H1 (cell line): ENCODE measurements around the gene PEX5L. TPM values are rescaled to one million over a fixed set of nuclear protein-coding genes. Genes with fewer than 3 reads are reported as not detected.
A peak's percentile ranks its signal among the peaks of the same experiment; 100 is the strongest.

Source experiments
- CTCF ChIA-PET: fragments of 300-600 bp; sonication (Branson Sonifier 250); formaldehyde crosslinking; loops from one replicate; lab custom pipeline; 2021; ENCODE audit not compliant: partially characterized antibody; lab: Charles Lee
- POLR2A ChIA-PET: fragments of 300-600 bp; sonication (Branson Sonifier 250); formaldehyde crosslinking; loops from one replicate; lab custom pipeline; 2021; ENCODE audit warnings: inconsistent platforms; ENCODE audit not compliant: partially characterized antibody; lab: Charles Lee
- DNase-seq, 2 experiments: peaks; one replicate each; pipeline versions ENCODE4 v3.0.0 to v3.0.0-alpha.2; 2010 to 2022; ENCODE audit warnings: low spot score in 2 of 2, low read depth in 1 of 2, mixed read lengths in 1 of 2
- FAIRE-seq: peaks from 2 replicates; lab custom pipeline; 2011; peaks lifted over from hg19 to GRCh38; lab: Jason Lieb, UNC
- H2AFZ ChIP-seq: 2 replicates; pipeline ENCODE4 v1.8.1; 2012; ENCODE audit warnings: low read length, inconsistent platforms
- H2AK5ac ChIP-seq: 2 replicates; pipeline ENCODE4 v1.6.1; 2013; ENCODE audit warnings: low read depth, low read length
- H2BK120ac ChIP-seq: replicated peaks from 2 replicates; pipeline ENCODE3; 2013; ENCODE audit warnings: low read depth, low read length, inconsistent platforms
- H2BK12ac ChIP-seq: 2 replicates; pipeline ENCODE4 v1.6.1; 2013; ENCODE audit warnings: low read depth, low read length
- H2BK15ac ChIP-seq: 2 replicates; pipeline ENCODE4 v1.6.1; 2013; ENCODE audit warnings: low read length
- H2BK20ac ChIP-seq: 2 replicates; pipeline ENCODE4 v1.6.1; 2013; ENCODE audit warnings: low read length
- H2BK5ac ChIP-seq: 2 replicates; pipeline ENCODE4 v1.6.1; 2013; ENCODE audit warnings: low read depth, low read length
- H3K14ac ChIP-seq: 2 replicates; pipeline ENCODE4 v1.6.1; 2013; ENCODE audit warnings: inconsistent platforms; ENCODE audit not compliant: insufficient read length
- H3K18ac ChIP-seq: 2 replicates; pipeline ENCODE4 v1.6.1; 2013; ENCODE audit warnings: low read length; ENCODE audit errors: extremely low read depth
- H3K23ac ChIP-seq: 2 replicates; pipeline ENCODE4 v1.6.1; 2013; ENCODE audit warnings: inconsistent platforms; ENCODE audit not compliant: insufficient read length
- H3K23me2 ChIP-seq: 2 replicates; pipeline ENCODE4 v1.6.1; 2013; ENCODE audit warnings: low read depth, low read length
- H3K27ac ChIP-seq: 2 replicates; pipeline ENCODE4 v1.6.1; 2011; ENCODE audit warnings: low read depth, low read length, inconsistent platforms
- H3K27me3 ChIP-seq, 4 experiments: replicated peaks in 1 of 4; 1 replicate in 1 of 4; 2 replicates in 3 of 4; pipeline versions ENCODE4 v1.6.1 to v1.8.1; 2011 to 2013; ENCODE audit warnings: low read length in 3 of 4, mild to moderate bottlenecking in 3 of 4, inconsistent platforms in 2 of 4, mixed read lengths in 2 of 4, moderate library complexity in 1 of 4; ENCODE audit not compliant: control insufficient read depth in 3 of 4, insufficient read depth in 3 of 4; ENCODE audit errors: extremely low read depth in 1 of 4
- H3K36me3 ChIP-seq, 4 experiments: 2 replicates each; pipeline versions ENCODE4 v1.6.1 to v1.8.1; 2011 to 2013; ENCODE audit warnings: mild to moderate bottlenecking in 4 of 4, low read length in 3 of 4, moderate library complexity in 2 of 4, control low read depth in 1 of 4, inconsistent platforms in 1 of 4; ENCODE audit not compliant: insufficient read depth in 4 of 4, control insufficient read depth in 2 of 4
- H3K4ac ChIP-seq: replicated peaks from 2 replicates; pipeline ENCODE3; 2013; ENCODE audit warnings: low read length, low read depth, mixed read lengths, inconsistent platforms; ENCODE audit not compliant: insufficient read length
- H3K4me1 ChIP-seq, 4 experiments: replicated peaks in 1 of 4; 1 replicate in 1 of 4; 2 replicates in 3 of 4; pipeline versions ENCODE4 v1.6.1 to v1.8.1; 2011 to 2013; ENCODE audit warnings: low read length in 3 of 4, inconsistent platforms in 2 of 4, mixed read lengths in 1 of 4; ENCODE audit not compliant: insufficient read depth in 4 of 4, control insufficient read depth in 3 of 4
- H3K4me2 ChIP-seq, 2 experiments: 2 replicates each; pipeline versions ENCODE4 v1.6.1 to v1.8.1; 2011 to 2013; ENCODE audit warnings: low read depth in 2 of 2, low read length in 2 of 2, control low read depth in 1 of 2, inconsistent platforms in 1 of 2, mild to moderate bottlenecking in 1 of 2; ENCODE audit not compliant: insufficient read depth in 1 of 2
- H3K4me3 ChIP-seq, 4 experiments: fragments of 200-600, 300-600 bp in 1 of 4; sonication (generic), shearing (Covaris generic), sonication (Bioruptor Twin) in 1 of 4; 2 replicates each; pipeline versions ENCODE4 v1.5.1 to v1.8.1; 2011 to 2016; ENCODE audit warnings: low read length in 4 of 4, low read depth in 3 of 4, control low read depth in 2 of 4, inconsistent platforms in 2 of 4, mild to moderate bottlenecking in 2 of 4, mixed read lengths in 1 of 4, moderate library complexity in 1 of 4; ENCODE audit not compliant: insufficient read depth in 2 of 4; ENCODE audit errors: extremely low read depth in 1 of 4
- H3K56ac ChIP-seq: replicated peaks from 2 replicates; pipeline ENCODE3; 2013; ENCODE audit warnings: low read depth, mild to moderate bottlenecking, mixed read lengths, low read length, inconsistent platforms; ENCODE audit not compliant: insufficient read length
- H3K79me1 ChIP-seq: 2 replicates; pipeline ENCODE4 v1.6.1; 2013; ENCODE audit warnings: low read depth, low read length, control low read depth
- H3K79me2 ChIP-seq, 2 experiments: 2 replicates each; pipeline versions ENCODE4 v1.6.1 to v1.8.1; 2012 to 2013; ENCODE audit warnings: low read length in 2 of 2, mild to moderate bottlenecking in 2 of 2, inconsistent platforms in 1 of 2; ENCODE audit not compliant: insufficient read depth in 2 of 2, control insufficient read depth in 1 of 2
- H3K9ac ChIP-seq, 4 experiments: replicated peaks in 1 of 4; 1 replicate in 1 of 4; 2 replicates in 3 of 4; pipeline versions ENCODE4 v1.6.1 to v1.8.1; 2011 to 2013; ENCODE audit warnings: low read depth in 3 of 4, low read length in 3 of 4, control low read depth in 2 of 4, mild to moderate bottlenecking in 2 of 4, moderate library complexity in 2 of 4, inconsistent platforms in 1 of 4; ENCODE audit errors: extremely low read depth in 1 of 4
- H3K9me3 ChIP-seq, 2 experiments: 2 replicates each; pipeline versions ENCODE4 v1.6.1 to v1.8.1; 2012 to 2013; ENCODE audit warnings: mild to moderate bottlenecking in 2 of 2, moderate library complexity in 2 of 2, control low read depth in 1 of 2, inconsistent platforms in 1 of 2, low read depth in 1 of 2, low read length in 1 of 2, mixed read lengths in 1 of 2; ENCODE audit not compliant: insufficient read depth in 2 of 2
- H4K20me1 ChIP-seq, 2 experiments: replicated peaks in 1 of 2; 2 replicates each; pipeline versions ENCODE3 to v1.8.1; 2011 to 2013; ENCODE audit warnings: inconsistent platforms in 2 of 2, low read length in 2 of 2, mild to moderate bottlenecking in 1 of 2; ENCODE audit not compliant: insufficient read depth in 2 of 2, control insufficient read depth in 1 of 2
- H4K5ac ChIP-seq: 2 replicates; pipeline ENCODE4 v1.6.1; 2013; ENCODE audit warnings: low read length, low read depth, mixed read lengths, inconsistent platforms; ENCODE audit not compliant: insufficient read length
- H4K8ac ChIP-seq: 2 replicates; pipeline ENCODE4 v1.8.0; 2013; ENCODE audit warnings: mild to moderate bottlenecking, moderate library complexity, low read length, inconsistent platforms; ENCODE audit not compliant: insufficient read depth; ENCODE audit errors: extremely low read depth
- H4K91ac ChIP-seq: replicated peaks from 2 replicates; pipeline ENCODE3; 2013; ENCODE audit warnings: low read length, mixed read lengths, inconsistent platforms; ENCODE audit not compliant: insufficient read length
- CREB1 ChIP-seq: IDR thresholded peaks from 2 replicates; pipeline ENCODE4 v1.6.1; 2012; ENCODE audit warnings: inconsistent platforms
- HDAC6 ChIP-seq: IDR thresholded peaks from one replicate; pipeline ENCODE4 v1.7.1; 2012; ENCODE audit warnings: low read depth, mild to moderate bottlenecking, inconsistent platforms, low read length, moderate library complexity
- JUND ChIP-seq: IDR thresholded peaks from 2 replicates; pipeline ENCODE4 v1.6.1; 2011; ENCODE audit warnings: mild to moderate bottlenecking, improper control_type of control experiment, low read length
- RFX5 ChIP-seq: IDR thresholded peaks from 2 replicates; pipeline ENCODE4 v1.6.1; 2011; ENCODE audit warnings: low read depth, low read length, improper control_type of control experiment, borderline replicate concordance
- SIX5 ChIP-seq: IDR thresholded peaks from 2 replicates; pipeline ENCODE4 v1.6.1; 2011; ENCODE audit warnings: mild to moderate bottlenecking, low read depth, low read length
- TBP ChIP-seq: IDR thresholded peaks from 2 replicates; pipeline ENCODE4 v1.6.1; 2011; ENCODE audit warnings: low read depth, low read length, improper control_type of control experiment
- WGBS, 2 experiments: shearing (Covaris generic) in 1 of 2; methylation state at CpG; one replicate each; pipeline versions ENCODE4 v1.1.6 to v1.1.7; 2013 to 2015; ENCODE audit warnings: low lambda C conversion rate in 2 of 2, mixed read lengths in 2 of 2, inconsistent platforms in 1 of 2, low coverage in 1 of 2, missing lambda C conversion rate in 1 of 2; ENCODE audit not compliant: insufficient replicate concordance in 2 of 2, insufficient coverage in 1 of 2, insufficient read length in 1 of 2; ENCODE audit errors: extremely low coverage in 1 of 2, missing lambda C conversion rate in 1 of 2; 5-methylcytosine and 5-hydroxymethylcytosine counted together
- polyA plus RNA-seq, 7 experiments: library from polyadenylated mRNA; depleted of rRNA in 3 of 7; stranded (reverse) in 5 of 7; unstranded in 2 of 7; fragments of >200 nt in 5 of 7; fragments of 200-250 nt in 2 of 7; gene quantifications; 1 replicate in 5 of 7; 2 replicates in 1 of 7; 4 replicates in 1 of 7; pipeline versions ENCODE4 v1.2.1 to v1.2.3, GENCODE V29; 2011 to 2013; ENCODE audit warnings: missing spikeins in 2 of 7, mixed read lengths in 2 of 7
- total RNA-seq: library from RNA; stranded (reverse); fragmentation: NEBNext Ultra II Directional; extraction: Animal tissue kit (Norgen Biotek cat#: 25700); gene quantifications from 2 replicates; pipeline ENCODE4 v1.2.1, GENCODE V29; 2021
- TF ChIP-seq, protein P1 (sequence below), 3 experiments: IDR thresholded peaks; 1 replicate in 2 of 3; 2 replicates in 1 of 3; pipeline versions ENCODE4 v1.5.1 to v1.6.1; 2011; ENCODE audit warnings: low read length in 3 of 3, mild to moderate bottlenecking in 3 of 3, inconsistent platforms in 2 of 3, low read depth in 1 of 3, moderate library complexity in 1 of 3; ENCODE audit not compliant: insufficient read depth in 1 of 3; ENCODE audit errors: control extremely low read depth in 1 of 3

Gene PEX5L
- total and polyA plus RNA-seq, 2 of the 8 experiments (the other 6 are each of a cell fraction or from before 2014, with no cell fraction given), result 0.80 to 4.2 TPM

DNA sequence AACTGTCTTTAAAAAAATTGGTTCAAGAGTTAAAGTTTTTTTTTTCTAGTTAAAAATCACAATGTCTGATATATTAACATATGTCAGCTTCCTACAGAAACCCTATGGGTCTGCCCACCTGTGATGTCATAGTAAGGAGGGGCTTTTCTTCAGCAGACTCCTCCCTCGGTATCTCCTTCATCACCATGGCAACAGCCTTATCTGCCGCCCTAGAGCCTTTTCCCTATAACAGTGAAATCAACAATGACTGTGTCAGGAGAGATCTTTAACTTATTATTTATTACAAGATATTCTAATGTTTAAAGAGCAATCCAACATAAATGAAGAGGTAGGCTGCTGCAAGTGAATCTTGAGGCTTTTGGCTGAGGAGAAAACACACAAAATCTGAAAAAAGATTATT is 138.7 kb downstream of the PEX5L start:
- H3K27me3 ChIP-seq, result no peaks in the 10 kb centered on the region
- CTCF ChIA-PET, result interaction anchor here (1.3 kb wide), 1 partner anchor 11 kb away, joined by 5 read pairs; no protein-coding TSS in a partner anchor
- WGBS, 2 experiments, result 33% methylated on average over 2 of the region's 2 CpGs; no CpG with 5 or more reads in 1 of the 2 experiments

More for the DNA sequence above, 138.7 kb downstream of the PEX5L start:
- no peak overlapping the region for H3K4me2 ChIP-seq
- H3K23ac ChIP-seq, result no peak overlapping the region
- H3K18ac ChIP-seq, result no peak overlapping the region
- H2AFZ ChIP-seq, result no peak overlapping the region
- H3K4me3 ChIP-seq, result no peak overlapping the region
- H3K9ac ChIP-seq, result no peak overlapping the region
- no peaks in the 10 kb centered on the region for H3K4me1 ChIP-seq
- no peaks in the 10 kb centered on the region for H3K79me2 ChIP-seq
- no peaks in the 10 kb centered on the region for H3K9me3 ChIP-seq
- no peaks in the 10 kb centered on the region for H3K79me1 ChIP-seq
- FAIRE-seq (peak; percentile 86), DNase-seq (no peak)
- no peak overlapping the region for H2BK120ac ChIP-seq
- H4K5ac ChIP-seq, result no peak overlapping the region
- H3K14ac ChIP-seq, result no peak overlapping the region
- H2BK5ac ChIP-seq, result no peak overlapping the region
- no peaks in the 10 kb centered on the region for H3K36me3 ChIP-seq
- TF ChIP-seq HDAC6, result no peak
- 0 out of 2 replicates have a peak, but pooled peaks have one; percentile 14 for TF ChIP-seq CREB1
- TF ChIP-seq TBP, result no peak
- TF ChIP-seq, protein P1, sequence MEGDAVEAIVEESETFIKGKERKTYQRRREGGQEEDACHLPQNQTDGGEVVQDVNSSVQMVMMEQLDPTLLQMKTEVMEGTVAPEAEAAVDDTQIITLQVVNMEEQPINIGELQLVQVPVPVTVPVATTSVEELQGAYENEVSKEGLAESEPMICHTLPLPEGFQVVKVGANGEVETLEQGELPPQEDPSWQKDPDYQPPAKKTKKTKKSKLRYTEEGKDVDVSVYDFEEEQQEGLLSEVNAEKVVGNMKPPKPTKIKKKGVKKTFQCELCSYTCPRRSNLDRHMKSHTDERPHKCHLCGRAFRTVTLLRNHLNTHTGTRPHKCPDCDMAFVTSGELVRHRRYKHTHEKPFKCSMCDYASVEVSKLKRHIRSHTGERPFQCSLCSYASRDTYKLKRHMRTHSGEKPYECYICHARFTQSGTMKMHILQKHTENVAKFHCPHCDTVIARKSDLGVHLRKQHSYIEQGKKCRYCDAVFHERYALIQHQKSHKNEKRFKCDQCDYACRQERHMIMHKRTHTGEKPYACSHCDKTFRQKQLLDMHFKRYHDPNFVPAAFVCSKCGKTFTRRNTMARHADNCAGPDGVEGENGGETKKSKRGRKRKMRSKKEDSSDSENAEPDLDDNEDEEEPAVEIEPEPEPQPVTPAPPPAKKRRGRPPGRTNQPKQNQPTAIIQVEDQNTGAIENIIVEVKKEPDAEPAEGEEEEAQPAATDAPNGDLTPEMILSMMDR (IDR thresholded peaks at IDR 0.05; ENCODE audit: control extremely low read depth in 1 of 3, insufficient read depth in 1 of 3, low read depth in 1 of 3, low read length in 3 of 3), result no peak
- TF ChIP-seq RFX5, result no peak
- TF ChIP-seq JUND, result no peak
- no peak for TF ChIP-seq SIX5
- H3K23me2 ChIP-seq, result no peaks in the 10 kb centered on the region
- H4K8ac ChIP-seq, result no peak overlapping the region
- H4K91ac ChIP-seq, result no peak overlapping the region
- no peak overlapping the region for H3K56ac ChIP-seq
- POLR2A ChIA-PET, result no interaction called here
- no peak overlapping the region for H2BK20ac ChIP-seq
- H4K20me1 ChIP-seq, result no peaks in the 10 kb centered on the region
- no peak overlapping the region for H3K4ac ChIP-seq
- no peak overlapping the region for H2BK15ac ChIP-seq
- no peak overlapping the region for H2AK5ac ChIP-seq
- no peak overlapping the region for H2BK12ac ChIP-seq
- H3K27ac ChIP-seq, result no peak overlapping the region
